ENCODE data around the gene CPPED1. TPM values are rescaled to one million over a fixed set of nuclear protein-coding genes. Genes with fewer than 3 reads are reported as not detected.

Gene CPPED1
- polyA plus RNA-seq, 3 donors, result 100 to 292 (median 259) TPM

GRCh38 chr16:12685806-12686205 is 117.9 kb downstream of the CPPED1 start:
- intact Hi-C loops (cut with micrococcal nuclease), result no loop called here
- Histone ChIP-seq H4K20me1 (ENCODE audit: insufficient read depth, low read length) (peaks cover 100% of the 10 kb centered on the region), H3K9ac (ENCODE audit: insufficient read depth, low read length, poor library complexity, severe bottlenecking) (no peak overlapping the region), H3K4me3 (replicated peaks in 1 of 3; ENCODE audit: low read depth in 2 of 3, low read length in 3 of 3) (no peak overlapping the region), H3K27me3 (ENCODE audit: control insufficient read depth in 2 of 2, insufficient read depth in 2 of 2, low read length in 2 of 2) (no peaks in the 10 kb centered on the region), H3K4me2 (replicated peaks; ENCODE audit: extremely low read depth, low read length, poor library complexity, severe bottlenecking) (no peak overlapping the region), H3K36me3 (replicated peaks in 1 of 2; ENCODE audit: control insufficient read depth in 1 of 2, insufficient read depth in 2 of 2, low read length in 2 of 2) (peaks cover 28 to 76% of the 10 kb centered on the region in 2 donors), H3K9me3 (replicated peaks in 1 of 2; ENCODE audit: control insufficient read depth in 1 of 2, insufficient read depth in 1 of 2, low read length in 2 of 2) (no peaks in the 10 kb centered on the region), H3K79me2 (ENCODE audit: insufficient read depth, low read length) (peaks cover 36% of the 10 kb centered on the region), H3K27ac (ENCODE audit: low read depth in 1 of 2, low read length in 2 of 2) (peak overlapping the region in 1 of 2 donors; percentile 20), H3K4me1 (ENCODE audit: control insufficient read depth in 1 of 2, insufficient read depth in 2 of 2, low read length in 2 of 2) (peaks cover 6% of the 10 kb centered on the region in 2 donors), H2AFZ (ENCODE audit: insufficient read depth, low read depth, low read length, poor library complexity, severe bottlenecking) (no peak overlapping the region)
- Mint-ChIP-seq H3K4me3 (no peak overlapping the region), H3K27me3 (ENCODE audit: low read depth in 3 of 3) (peaks cover 0 to 2% (median 0%) of the 10 kb centered on the region in 3 donors), H3K4me1 (peaks cover 10% of the 10 kb centered on the region), H3K27ac (peak overlapping the region in 6 of 7 donors; percentile 46 to 84 (median 70)), H3K9me3 (peaks cover 0 to 6% (median 0%) of the 10 kb centered on the region in 7 donors), H3K36me3 (peaks cover 23 to 70% of the 10 kb centered on the region in 2 donors)
- DNase-seq, result peak; percentile 36 to 72 (median 38)
- TF ChIP-seq, protein P1, sequence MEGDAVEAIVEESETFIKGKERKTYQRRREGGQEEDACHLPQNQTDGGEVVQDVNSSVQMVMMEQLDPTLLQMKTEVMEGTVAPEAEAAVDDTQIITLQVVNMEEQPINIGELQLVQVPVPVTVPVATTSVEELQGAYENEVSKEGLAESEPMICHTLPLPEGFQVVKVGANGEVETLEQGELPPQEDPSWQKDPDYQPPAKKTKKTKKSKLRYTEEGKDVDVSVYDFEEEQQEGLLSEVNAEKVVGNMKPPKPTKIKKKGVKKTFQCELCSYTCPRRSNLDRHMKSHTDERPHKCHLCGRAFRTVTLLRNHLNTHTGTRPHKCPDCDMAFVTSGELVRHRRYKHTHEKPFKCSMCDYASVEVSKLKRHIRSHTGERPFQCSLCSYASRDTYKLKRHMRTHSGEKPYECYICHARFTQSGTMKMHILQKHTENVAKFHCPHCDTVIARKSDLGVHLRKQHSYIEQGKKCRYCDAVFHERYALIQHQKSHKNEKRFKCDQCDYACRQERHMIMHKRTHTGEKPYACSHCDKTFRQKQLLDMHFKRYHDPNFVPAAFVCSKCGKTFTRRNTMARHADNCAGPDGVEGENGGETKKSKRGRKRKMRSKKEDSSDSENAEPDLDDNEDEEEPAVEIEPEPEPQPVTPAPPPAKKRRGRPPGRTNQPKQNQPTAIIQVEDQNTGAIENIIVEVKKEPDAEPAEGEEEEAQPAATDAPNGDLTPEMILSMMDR (IDR thresholded peaks at IDR 0.05), result no peak
- no CpG with 5 or more reads among the region's 5 CpGs for WGBS (ENCODE audit: insufficient coverage)

DNA sequence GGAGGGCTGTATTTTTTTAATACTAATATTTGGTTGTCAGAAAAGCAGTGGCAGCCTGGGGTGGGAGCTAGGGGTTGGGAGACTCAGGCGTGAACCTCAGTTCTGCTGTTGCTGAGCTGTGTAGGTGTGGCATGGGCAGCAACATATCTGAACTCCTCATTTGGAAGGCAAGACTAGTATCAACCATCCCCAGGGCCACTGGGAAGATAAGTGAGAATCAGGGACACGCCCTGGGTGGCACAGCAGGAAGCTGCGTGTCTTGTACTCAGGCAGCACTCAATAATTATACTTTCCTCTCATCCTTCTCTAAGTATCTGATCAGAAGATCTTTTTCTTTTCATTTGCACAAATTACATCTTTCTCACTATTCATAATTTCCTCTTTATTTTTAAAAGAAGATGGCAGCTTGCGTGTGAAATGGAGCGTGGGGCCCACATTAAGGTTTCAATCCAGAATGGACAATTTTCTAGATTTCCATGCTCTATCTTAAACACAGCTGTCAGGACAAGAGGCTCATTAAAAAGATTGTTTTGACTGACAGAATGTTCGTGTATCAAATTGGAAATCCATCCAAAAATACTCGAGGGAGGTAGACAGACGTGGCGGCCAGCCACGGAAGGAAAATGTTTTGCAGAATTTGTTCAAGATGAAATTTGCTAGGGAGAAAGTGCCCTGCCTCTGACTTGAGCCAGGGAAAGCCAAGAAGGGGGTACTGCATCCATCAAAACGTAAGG is 121.1 kb downstream of the CPPED1 start:
- no peak overlapping the region for H3K4me3 Mint-ChIP-seq
- H3K27me3 ChIP-seq (ENCODE audit: control insufficient read depth in 2 of 2, insufficient read depth in 2 of 2, low read length in 2 of 2), result no peaks in the 10 kb centered on the region
- no peak overlapping the region for H3K27ac ChIP-seq (ENCODE audit: low read depth in 1 of 2, low read length in 2 of 2)
- TF ChIP-seq, protein P1 (IDR thresholded peaks at IDR 0.05), result no peak
- H3K9me3 ChIP-seq (replicated peaks in 1 of 2; ENCODE audit: control insufficient read depth in 1 of 2, insufficient read depth in 1 of 2, low read length in 2 of 2), result no peaks in the 10 kb centered on the region
- H3K36me3 Mint-ChIP-seq, result peaks cover 19 to 69% of the 10 kb centered on the region in 2 donors
- H3K79me2 ChIP-seq (ENCODE audit: insufficient read depth, low read length), result peaks cover 35% of the 10 kb centered on the region
- no peak overlapping the region for H2AFZ ChIP-seq (ENCODE audit: insufficient read depth, low read depth, low read length, poor library complexity, severe bottlenecking)
- no peak for DNase-seq
- 100% methylated on average over 9 of the region's 11 CpGs for WGBS (ENCODE audit: insufficient coverage)
- peaks cover 7 to 9% of the 10 kb centered on the region in 2 donors for H3K4me1 ChIP-seq (ENCODE audit: control insufficient read depth in 1 of 2, insufficient read depth in 2 of 2, low read length in 2 of 2)
- H3K4me2 ChIP-seq (replicated peaks; ENCODE audit: extremely low read depth, low read length, poor library complexity, severe bottlenecking), result no peak overlapping the region
- H3K36me3 ChIP-seq (replicated peaks in 1 of 2; ENCODE audit: control insufficient read depth in 1 of 2, insufficient read depth in 2 of 2, low read length in 2 of 2), result peaks cover 16 to 70% of the 10 kb centered on the region in 2 donors
- peaks cover 12% of the 10 kb centered on the region for H3K4me1 Mint-ChIP-seq
- peaks cover 0 to 4% (median 0%) of the 10 kb centered on the region in 7 donors for H3K9me3 Mint-ChIP-seq
- H3K27me3 Mint-ChIP-seq (ENCODE audit: low read depth in 3 of 3), result peaks cover 0 to 2% (median 0%) of the 10 kb centered on the region in 3 donors
- no peak overlapping the region for H3K9ac ChIP-seq (ENCODE audit: insufficient read depth, low read length, poor library complexity, severe bottlenecking)
- intact Hi-C loops (cut with micrococcal nuclease), result no loop called here
- no peak overlapping the region for H3K4me3 ChIP-seq (replicated peaks in 1 of 3; ENCODE audit: low read depth in 2 of 3, low read length in 3 of 3)
- peak overlapping the region in 1 of 7 donors; percentile 3 for H3K27ac Mint-ChIP-seq
- H4K20me1 ChIP-seq (ENCODE audit: insufficient read depth, low read length), result peaks cover 100% of the 10 kb centered on the region
